Suppressor macrophage treated with lipopolysaccharide for 4 hours (primary cell): ENCODE data around the gene IGFLR1.
"Not testable (repeated sequence)": the region's sequence is repeated elsewhere in the genome, so short reads cannot be mapped to it uniquely, and the experiment has no call there.

Experiments
- DNase-seq: peaks from one replicate; pipeline ENCODE4 v3.0.0-alpha.2; 2020

IGFLR1 gene

DNA sequence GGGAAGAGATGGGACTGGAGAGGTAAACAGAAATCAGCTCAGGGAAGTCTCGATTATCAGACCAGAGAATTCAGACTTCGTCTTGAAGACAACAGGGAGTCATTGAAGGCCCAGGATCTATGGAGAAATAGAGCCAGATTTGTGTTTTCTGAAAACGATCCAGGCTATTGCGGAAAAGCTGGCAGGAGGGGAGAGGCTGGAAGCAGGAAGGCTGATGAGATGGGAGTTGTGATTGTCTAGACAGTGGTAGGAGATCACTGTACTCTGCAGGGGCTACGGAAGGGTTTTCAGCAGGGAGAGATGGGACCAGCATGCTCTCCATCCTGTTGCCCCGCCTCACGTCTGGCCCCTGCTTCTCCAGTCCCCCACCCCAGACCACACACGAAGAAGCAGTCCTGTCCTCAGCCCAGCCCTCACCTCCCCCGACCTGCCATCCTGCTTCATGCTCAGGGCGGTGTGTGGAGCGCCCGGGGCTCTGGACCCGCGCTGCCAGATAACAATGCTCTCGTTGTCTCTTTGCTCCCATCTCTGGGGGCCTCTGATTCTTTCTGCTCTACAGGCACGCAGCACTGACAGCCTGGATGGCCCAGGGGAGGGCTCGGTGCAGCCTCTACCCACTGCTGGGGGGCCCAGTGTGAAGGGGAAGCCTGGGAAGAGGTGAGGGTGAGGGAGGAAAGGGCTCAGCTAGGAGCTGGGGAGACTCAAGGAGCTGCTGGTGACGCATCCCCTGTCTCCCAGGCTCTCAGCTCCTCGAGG, 35.0 kb upstream of the IGFLR1 start:
- DNase-seq = no peak

DNA sequence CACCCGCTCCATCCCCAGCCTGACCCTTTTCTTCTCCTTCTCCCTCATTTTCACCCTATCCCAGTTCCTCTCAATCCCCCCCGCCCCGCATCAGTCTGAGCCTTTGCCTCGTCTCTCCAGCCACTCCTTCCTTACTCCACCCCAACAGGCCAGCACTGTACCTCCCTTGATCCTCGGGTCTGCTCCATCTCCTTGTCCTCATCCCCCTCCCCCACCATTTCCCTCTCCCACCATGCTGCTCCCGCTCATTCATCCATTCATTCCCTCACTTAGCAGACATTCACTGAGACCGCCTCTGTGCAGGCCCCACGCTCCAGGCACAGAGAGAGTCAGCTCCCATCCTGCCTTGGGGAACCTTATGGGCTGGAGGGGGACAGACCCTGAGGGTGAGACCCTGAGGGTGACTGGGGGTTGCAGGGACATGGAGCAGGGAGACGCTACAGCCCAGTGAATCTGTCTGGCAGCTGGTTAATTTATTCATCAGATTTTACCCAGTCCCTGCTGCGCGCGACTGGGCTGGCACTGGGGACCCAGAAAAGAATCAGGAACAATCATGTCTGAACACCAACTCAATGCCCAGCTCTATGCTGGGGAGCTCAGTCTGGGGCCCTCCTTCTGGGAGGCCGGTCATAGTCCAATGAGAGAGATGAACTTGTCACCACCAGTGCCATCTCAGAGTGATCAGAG, 34.0 kb upstream of the IGFLR1 start:
- no peak for DNase-seq

DNA sequence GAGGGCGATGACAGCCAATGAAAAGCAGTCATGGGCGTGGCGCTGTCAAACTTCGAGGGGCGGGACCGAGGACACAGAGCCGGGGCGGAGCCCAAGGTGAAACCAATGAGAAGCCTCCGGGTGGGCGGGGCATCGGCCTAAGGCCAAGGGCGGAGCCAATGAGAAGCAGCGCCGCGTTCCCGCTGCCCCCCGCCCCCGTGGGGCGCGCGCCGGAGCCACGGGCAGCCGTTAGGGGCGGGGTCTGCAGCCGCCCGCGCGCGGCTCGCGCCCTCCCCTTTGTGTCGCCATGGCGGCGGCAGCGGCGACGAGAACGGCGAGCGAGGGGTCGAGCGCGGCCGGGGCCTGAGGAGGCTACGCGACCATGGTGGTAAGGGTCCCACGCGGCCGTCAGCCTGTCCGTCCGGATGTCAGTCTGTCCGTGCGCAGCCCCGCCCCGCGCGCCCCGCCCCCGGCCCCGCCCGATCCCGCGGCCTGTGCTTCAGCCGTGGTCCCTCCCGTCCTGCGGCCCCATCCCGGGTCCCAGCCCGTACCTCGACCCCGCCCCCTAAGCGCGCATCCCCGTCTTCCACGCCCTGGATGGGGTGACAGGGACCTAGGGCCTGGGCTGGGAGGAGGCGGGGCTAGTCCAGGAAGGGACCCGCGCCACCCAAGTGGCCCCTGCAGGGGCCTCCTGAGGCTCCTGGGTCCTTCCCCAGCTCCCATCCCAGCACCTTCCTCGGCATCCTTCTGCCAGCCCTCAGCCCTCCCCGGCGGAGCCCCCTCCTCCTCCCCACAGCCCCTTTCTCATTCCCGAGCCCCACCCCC, 33.2 kb upstream of the IGFLR1 start, which contains the start of gene ARHGAP33:
Gene ARHGAP33 (plus strand): TSS at position 267 of the 804 bp plus-strand sequence. CDS start 95 bp downstream, at position 362.
- peak; percentile 99 for DNase-seq

DNA sequence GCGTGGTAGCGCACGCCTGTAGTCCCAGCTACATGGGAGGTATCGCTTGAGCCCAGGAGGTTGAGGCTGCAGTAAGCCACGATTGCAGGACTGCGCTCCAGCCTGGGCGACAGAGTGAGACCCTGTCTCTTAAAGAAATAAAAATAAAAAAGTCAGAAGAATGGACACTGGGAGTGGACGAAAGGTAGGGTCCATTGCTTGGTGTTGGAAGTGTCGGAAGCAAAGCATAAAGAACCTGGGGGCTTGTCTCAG, 32.7 kb upstream of the IGFLR1 start:
- DNase-seq = no peak

DNA sequence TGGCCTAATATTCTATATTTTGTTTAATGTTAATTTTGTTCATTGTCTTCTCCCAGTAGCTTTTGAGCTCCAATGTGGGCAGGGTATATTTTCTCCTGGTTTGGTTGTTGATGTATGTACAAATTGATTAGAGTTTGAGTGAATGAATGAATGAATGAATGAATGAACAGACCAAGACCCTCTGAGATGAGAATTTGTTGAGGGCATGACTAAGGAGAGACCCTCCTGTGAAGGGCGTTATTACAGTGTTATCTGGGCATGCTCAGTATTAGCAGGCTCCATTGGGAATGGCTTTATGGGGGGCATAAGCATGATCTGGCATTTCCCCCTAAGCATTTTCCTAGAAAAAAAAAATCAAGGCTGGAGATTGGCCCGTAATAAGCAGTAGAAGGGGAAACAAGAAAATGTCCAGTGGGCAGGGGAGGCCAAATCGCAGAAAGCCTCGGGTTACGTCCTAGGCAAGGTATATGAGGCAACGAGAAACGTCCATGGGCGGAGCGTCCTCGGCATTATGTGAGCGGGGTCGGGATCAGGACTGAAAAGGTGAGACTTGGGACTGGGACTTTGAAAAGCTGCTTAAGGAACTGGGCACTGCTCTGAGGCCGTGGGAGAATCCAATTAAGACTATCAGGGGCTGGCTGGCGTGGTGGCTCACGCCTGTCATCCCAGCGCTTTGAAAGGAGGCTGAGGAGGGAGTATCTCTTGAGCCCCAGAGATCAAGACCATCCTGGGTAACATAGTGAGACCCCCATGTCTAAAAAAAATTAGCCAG, 32.2 kb upstream of the IGFLR1 start:
- DNase-seq = no peak

DNA sequence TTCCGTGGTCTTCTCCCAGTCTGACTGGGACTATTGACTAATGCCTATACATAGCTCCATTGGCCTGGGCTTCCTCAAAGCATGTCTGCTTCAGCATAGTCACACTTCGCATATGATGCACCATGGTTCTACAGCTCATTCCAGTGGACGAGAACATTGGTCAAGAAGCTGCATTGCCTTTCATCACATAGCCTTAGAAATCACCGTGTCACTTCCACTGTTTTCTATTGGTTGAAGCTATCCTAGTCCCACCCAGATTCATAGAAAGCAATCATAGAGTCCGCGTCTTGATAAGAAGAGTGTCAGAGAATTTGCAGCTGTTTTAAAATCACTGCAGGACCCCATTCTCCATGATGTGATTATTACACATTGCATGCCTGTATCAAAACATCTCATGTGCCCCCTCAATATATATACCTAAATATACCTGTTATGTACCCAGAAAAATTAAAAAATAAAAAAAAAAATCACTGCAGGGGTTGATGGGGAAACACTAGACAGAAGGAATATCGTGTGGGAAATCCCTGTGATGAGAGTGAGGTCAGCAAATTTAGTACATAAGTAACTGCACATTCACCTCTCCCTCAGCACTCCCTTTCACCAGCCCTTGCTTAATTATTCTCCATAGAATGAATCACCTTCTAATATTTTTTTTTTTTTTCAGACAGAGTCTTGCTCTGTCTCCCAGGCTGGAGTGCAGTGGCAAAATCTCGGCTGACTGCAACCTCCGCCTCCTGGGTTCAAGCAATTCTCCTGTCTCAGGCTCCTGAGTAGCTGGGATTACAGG, 31.0 kb upstream of the IGFLR1 start:
- peak; percentile 31 for DNase-seq

DNA sequence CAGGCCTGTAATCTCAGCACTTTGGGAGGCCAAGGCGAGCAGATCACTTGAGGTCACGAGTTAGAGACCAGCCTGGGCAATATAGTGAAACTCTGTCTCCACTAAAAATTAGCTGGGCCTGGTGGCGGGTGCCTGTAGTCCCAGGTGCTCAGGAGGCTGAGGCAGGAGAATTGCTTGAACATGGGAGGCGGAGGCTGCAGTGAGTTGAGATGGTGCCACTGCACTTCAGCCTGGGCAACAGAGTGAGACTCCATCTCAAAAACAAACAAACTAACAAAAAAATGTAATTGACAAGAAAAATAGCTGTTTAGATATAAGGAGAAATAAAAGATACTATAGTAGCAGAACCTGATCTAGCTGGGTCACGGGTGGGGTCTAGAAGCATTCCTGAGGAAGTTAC, 30.1 kb upstream of the IGFLR1 start:
- DNase-seq = not testable (repeated sequence)

DNA sequence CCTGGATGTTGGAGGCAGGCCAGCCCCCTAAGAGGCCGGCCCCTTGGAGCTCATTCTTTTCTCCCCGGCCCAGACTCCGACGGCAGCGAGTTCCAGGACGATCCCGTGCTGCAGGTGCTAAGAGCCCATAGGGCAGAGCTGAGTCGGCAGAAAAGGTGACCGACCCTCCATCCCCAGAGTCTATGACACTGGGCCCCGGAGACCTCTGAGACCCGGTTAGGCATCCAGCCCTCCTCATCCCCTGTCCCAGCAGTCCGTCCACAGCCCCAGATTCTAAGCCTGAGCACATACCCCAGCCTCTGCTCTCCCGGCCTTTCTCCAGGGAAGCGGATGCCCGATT, 25.8 kb upstream of the IGFLR1 start:
- DNase-seq = no peak

DNA sequence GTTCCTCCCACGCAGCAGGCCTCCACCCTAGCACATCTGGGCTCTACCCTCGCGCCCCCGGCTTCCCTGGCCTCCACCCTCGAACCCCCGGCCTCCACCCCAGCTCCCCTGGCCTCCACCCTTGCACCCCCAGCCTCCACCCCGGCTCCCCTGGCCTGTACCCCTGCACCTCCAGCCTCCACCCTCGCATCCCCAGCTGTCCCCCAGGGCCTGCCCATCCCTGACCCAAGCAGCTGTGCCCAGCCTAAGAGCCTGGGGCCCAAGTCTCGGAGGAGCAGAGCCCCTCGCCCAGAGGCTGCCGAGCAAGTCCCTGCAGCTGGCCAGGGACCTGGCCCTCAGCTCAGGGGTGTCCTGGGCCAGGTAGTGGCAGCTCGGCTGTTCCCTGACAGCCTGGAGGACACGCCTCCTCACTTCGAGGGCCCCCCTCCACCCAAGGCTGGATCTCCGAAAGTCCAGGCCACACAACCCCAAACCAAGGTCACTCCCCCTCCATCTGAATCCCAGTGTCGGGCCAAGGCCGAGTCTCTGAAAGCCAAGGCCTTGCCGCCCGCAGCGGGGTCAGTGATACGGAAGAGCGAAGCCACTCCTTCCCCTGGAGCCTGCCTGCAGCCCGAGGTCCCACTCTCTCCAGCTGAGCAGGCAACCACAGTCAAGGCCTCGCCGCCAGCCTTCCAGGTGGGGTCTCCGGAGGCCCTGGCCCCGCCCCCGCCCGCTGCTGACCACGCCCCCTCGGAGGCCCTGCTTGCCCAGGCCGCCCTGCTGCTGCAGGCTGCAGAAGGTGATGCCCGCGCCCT, 25.2 kb upstream of the IGFLR1 start:
- DNase-seq = no peak

DNA sequence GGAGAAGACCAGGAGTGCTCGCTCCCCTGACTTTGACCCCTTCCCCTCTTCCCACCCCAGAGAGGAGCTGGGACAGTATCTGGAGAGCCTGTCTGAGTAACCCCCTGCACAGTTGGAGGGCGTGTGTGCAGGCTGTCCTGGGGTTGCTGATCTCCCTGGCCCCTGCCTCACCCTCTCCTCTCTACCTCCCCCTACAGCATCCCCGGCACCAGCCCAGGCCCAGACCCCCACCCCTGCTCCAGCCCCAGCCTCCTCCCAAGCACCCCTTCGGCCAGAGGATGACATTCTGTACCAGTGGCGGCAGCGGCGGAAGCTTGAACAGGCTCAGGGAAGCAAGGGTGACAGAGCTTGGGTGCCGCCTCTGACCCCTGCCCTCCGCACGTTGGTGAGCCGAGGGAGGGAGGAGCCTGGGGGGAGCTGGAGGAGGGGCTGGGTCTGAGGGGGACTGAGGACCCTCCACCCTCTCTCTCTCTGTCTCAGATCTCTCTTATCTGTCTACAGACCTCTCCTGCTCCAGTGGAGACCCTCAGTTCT, 24.4 kb upstream of the IGFLR1 start:
- no peak for DNase-seq

DNA sequence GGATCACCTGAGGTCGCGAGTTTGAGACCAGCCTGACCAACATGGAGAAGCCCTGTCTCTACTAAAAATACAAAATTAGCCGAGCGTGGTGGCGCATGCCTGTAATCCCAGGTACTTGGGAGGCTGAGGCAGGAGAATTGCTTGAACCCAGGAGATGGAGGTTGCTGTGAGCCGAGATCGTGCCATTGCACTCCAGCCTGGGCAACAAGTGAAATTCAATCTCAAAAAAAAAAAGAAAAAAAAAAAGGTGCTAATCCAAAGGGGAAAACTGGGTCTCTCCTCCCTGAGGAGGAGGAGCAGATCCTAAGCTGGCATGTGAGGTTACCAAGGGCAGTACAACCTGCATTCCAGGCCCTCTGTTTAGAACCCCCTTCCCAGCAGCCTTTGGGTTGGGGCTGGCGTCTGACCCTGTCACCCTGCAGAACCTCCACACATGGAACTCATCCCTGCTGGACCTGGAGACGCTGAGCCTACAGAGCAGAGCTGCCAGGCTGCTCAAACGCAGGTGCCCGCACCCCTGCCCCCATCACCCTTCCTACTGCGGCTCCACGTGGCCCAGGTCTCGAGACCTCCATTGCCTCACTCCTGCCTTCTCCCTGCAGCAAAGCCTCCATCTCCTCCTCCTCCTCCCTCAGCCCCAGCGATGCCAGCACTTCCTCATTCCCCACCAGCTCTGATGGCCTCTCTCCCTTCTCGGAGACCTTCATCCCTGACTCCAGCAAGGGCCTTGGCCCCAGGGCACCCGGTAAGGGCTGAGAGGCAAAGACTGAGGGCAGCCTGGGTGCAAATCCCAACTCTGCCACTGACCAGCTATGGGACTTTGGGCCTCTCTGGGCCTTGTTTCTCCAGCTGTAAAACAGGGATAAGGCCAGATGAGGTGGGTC, 22.4 kb upstream of the IGFLR1 start:
- DNase-seq = no peak

DNA sequence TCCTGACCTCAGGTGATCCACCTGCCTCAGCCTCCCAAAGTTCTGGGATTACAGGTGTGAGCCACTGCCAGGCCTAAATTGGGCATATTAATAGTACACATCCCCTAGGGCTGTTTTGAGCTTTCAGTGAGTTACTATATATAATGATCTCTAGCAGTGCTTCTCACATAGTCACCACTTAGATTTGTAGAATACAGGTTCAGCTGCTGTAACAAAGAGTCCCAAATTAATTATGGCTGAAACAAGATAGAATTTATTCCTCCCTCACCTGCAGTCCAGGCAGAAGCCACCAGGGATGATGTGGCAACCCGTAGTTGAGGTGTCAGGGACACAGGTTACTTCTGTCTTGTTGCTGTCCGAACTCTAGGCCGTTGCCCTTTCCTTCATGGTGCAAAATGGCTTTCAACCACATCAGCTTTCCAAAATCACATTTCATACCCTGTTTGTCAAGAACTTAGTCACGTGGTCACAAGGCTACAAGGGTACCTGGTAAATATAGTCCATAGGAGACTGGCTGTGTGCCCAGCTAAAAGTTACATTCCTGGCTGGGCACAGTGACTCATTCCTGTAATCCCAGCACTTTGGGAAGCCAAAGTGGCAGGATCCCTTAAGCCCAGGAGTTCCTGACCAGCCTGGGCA, 18.6 kb upstream of the IGFLR1 start:
- DNase-seq = no peak

DNA sequence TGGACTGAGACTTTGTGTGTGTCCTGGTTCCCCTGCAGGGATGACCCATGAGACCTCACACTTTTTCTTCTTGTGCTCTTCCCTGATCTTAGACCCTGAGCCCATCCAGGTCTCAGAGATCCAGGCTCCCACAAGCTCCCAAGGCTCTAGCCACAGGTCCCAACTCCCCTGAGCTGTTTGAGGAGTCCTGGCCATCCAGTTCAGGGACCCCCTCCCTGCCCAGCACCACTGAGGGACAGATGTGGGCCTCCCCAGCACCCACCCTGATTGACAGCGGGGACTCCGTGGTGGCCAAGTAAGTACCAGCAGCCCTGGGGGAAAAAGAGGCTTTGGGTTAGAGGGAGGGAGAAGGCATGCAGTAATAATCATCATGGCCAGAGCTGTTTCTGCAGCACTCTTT, 17.4 kb upstream of the IGFLR1 start:
- no peak for DNase-seq

DNA sequence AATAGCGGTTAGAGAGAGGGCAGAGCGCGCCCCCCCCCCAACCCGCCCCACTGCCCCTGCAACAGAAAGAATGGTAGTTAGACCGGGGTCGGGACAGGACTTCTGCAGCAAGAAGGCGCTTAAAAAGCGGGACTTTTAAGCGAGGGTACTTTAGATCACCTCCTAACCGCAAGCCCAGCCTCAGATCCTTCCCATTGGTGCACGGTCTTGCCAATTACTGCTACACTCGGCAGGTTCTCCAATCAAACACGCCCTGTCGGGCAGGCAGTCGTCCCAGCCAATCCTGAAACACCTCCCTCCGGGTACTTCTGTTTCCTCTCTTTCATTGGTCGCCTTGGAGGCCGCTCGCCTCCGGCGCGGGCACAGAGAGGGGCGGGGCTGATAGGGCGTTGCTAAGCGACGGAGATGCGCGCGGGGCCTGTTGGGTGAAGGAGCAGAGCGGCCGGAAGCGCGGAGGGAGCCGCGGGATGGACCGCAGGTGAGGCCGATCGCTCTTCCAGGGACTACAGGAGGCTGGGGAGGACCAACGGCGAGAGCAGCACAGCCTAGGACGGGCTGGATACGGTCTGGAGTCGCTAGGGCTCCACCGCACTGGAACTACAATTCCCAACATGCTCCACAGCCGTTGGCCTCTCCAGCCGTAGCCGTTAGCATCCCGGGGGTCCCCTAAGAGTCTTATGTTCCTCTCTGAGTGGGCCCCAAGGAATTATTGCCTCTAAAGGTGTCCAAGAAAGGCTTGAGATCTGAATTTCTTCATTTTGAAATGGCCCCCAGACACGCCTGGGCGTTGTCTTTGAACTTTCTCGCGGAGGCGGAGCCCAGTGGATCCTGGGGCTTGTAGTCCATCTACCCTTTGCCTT, 15.7 kb upstream of the IGFLR1 start, which contains the start of gene PROSER3:
Gene PROSER3 (plus strand): TSS at position 428 of the 860 bp plus-strand sequence. CDS start 40 bp downstream, at position 468.
- DNase-seq = peak; percentile 99

DNA sequence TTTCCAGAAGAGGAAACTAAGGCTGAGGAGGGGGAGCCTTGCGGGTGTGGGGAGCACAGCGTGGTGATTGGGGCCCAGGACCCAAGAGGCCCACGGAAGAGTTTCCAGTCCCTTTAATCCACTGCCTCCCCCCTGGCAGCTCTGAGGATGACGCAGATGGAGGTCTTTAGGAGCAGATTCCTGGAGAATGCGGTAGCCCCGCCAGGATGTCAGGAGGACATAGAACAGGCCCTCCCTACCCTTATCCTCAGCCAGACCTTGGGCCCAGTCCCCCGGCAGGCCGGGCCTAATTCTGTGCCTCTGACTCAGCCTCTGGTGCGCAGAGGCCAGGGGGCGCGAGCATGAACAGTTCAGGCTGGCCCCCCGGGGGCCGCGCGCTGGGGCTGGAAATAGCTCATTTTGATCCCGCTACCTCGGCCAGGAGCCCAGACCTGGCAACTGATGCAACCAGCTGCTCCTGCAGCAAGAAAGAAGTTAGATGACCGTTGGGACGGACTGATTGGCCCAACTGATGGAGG, 15.0 kb upstream of the IGFLR1 start:
- peak; percentile 23 for DNase-seq

DNA sequence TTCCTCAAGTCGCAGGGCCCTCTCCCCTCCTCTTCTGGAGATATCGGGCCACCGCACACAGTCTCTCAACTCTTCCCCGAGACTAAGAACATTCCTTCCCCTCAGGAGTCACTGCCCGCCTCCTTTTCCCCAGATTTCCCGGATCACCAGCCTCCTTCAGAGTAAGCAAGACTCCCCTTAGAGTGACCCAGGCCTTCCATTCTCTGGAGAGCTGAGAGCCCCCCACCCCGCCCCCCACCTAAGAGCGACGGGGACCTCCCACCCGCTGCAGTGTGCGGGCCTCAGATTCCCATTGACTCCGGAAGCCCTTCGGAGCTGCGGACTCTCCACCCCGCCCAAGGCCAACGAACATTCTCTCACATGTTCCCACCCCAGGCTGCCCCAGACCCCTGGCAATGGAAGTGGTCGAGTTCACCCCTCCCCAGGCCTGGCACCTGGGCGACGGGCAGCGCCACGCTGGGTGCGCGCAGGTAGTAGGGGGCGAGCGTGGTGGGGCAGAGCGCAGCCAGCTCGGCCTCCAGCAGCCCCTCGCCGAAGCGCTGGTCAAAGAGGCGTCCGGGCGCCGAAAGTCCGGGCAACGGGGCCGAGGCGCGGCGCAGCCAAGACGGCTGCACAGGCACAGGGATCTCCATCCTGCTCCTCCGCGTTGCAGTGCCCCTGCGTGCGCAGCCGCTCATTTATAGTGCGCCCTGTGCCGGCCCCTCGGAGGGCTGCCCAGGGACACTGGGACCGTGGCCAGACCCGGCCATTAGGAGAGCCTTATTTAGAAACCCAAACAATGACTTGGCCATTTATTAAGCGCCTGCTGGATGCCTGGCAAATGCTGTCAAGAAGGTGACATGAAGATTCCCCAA, 14.4 kb upstream of the IGFLR1 start, which contains the start of gene HSPB6:
Gene HSPB6 (minus strand): TSS at position 653 of the 854 bp plus-strand sequence. CDS start 21 bp downstream, at position 632.
- no peak for DNase-seq
